Measurements from ENCODE around the gene EPAS1.

Gene EPAS1

GRCh38 chr2:46413631-46414030, 116.4 kb downstream of the EPAS1 start:
- no peak for DNase-seq

GRCh38 chr2:46414701-46415100, 117.5 kb downstream of the EPAS1 start:
- DNase-seq: no peak

DNA sequence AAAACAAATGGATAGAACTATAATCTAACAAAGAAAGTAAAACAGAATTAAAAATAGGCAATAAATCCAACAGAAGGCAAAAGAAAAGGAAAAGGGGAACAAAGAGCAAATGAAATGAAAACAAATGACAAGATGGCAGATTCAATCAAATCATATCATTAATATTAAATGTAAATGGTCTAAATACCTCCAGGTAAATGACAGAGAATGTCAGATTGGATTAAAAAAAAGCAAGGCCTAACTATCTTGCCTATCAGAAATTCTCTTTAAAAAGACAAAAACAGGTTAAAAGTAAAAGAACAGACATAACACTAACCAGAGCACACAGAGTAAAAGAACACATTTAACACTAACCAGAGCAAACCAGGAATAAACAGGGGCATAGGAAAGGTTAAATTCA, 119.1 kb downstream of the EPAS1 start:
- no peak for DNase-seq

- no peak for DNase-seq
Measured at GRCh38 chr2:46416739-46417403, 119.7 kb downstream of the EPAS1 start.

DNA sequence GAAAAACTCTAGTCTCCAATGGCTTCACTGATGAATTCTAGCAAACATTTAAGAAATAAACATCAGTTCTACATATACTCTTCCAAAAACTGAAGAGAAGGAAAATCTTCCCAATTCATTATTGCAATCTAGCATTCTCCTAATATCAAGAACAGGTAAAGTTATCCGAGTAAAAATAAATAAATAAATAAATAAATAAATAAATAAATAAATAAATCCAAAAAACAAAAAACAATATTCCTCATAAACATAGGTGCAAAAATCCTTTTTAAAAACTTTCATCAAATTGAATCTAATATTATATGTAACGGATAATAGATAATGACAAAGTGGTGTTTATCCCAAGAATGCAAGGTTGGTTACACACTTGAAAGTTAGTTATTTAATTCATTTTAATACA, 123.7 kb downstream of the EPAS1 start:
- no peak for DNase-seq

DNA sequence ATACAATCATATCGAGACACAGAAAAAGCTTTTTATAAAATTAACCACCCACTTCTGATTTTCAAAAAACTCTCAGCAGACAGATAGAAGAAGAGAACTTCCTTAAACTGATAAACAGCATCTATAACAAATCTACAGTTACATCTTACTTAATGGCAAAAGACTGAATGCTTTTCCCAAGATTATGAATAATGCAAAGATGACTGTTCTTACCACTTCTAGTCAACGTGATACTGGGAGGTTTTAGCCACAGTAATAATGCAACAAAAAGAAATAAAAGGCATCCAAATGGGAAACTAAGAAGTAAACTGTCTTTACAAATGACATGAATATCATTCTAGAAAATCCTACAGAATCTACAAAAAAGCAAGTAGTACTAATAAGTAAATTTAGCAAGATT, 124.2 kb downstream of the EPAS1 start:
- no peak for DNase-seq

DNA sequence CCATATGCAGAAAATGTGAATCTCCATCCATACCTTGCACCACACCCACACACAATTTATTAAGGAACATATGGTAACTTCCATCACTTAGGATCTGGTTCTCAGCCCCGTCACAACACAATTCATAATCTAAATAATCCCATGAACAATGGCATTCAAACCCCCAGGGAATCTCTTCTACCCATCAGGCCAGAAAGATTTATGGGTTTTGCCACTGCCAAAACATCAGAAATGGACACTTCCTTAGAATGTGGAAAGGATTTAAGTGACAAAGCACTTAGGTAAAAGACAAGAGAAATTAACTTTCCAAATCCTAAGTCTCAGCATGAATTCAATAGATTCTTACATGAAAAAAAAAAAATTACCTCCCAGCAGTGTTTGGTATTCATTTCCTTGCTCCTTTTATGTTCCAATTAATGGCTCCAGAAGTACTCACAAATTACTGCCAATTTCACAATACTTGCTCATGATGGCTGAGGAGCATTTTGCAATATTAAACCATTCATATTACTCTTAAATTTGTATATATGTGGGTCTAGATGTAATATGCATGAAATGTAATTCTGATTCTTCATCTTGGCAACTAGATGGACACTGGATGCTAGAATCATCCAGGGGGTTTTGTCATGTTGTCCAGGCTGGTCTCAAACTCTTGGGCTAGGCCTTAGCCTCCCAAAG, 125.6 kb downstream of the EPAS1 start:
- no peak for DNase-seq

- no peak for DNase-seq
Measured at GRCh38 chr2:46424937-46425336, 127.7 kb downstream of the EPAS1 start.

DNA sequence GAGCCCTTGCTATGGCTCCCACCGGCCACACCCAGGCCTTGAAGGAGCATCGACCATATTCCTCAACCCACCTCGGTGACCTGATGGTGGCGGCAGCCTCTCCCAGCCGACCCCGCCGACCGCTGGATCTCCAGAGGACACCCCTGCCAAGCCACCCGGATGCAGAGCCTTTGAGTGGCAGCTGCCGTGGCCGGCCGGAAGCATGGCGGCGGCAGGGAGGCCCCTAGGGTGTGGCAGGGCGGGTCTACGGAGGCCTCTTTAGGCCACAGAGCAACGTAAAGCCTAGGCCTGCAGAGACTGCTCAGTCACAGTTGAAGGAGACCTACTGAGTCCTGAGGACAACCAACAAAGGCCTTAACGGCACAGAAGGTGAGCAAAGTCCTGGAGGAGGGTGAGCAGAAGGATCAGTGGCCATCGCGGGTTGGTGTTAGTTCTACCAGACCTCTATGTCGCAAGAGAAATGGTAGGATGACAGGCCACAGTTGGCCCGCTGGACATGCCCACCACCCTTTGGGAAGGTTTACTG, 131.8 kb downstream of the EPAS1 start:
- no peak for DNase-seq

- DNase-seq: no peak
Measured at GRCh38 chr2:46430413-46430812, 133.2 kb downstream of the EPAS1 start.

GRCh38 chr2:46430992-46431391, 133.8 kb downstream of the EPAS1 start:
- DNase-seq: no peak

GRCh38 chr2:46431481-46432235, 134.5 kb downstream of the EPAS1 start:
- DNase-seq: peak; percentile 17

DNA sequence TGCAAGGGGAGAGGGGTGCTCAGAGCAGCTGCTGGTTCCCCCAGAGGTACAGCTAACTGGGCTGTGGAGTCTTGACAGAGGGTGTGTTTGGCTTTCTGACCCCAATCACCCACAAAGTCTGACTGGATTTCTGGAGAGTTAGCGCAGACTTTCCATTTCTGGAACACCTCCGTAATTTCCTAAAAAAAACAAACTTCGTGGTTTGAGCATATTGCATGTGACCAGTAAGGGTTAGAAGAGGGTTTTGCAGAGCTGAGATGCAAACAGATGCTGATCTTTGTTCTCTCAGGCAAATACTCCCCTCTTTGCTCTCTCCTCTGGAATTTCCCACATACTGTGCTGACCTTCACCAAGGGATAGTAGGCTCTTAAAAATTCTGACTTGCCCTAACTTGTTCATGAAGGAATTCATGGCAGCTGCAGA, 137.7 kb downstream of the EPAS1 start:
- DNase-seq: peak; percentile 21

DNA sequence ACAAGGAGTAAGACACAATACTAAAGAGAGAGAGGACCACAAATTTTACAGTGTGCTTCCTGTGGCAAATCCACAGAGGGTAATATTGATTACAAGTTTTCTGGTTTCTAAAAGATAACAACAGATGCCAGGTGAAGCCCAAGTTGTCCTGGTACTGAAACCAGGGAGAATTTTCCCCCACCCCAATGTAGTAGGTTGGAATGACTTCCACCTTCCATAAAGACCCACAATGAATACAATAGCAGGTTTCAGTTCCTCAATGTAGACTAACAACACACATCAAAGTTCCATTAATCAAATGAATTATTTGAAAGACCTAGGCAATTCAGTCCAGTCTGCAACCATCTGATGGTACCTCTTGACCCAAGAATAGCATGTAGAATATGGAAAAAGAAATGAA, 138.1 kb downstream of the EPAS1 start:
- no peak for DNase-seq

DNA sequence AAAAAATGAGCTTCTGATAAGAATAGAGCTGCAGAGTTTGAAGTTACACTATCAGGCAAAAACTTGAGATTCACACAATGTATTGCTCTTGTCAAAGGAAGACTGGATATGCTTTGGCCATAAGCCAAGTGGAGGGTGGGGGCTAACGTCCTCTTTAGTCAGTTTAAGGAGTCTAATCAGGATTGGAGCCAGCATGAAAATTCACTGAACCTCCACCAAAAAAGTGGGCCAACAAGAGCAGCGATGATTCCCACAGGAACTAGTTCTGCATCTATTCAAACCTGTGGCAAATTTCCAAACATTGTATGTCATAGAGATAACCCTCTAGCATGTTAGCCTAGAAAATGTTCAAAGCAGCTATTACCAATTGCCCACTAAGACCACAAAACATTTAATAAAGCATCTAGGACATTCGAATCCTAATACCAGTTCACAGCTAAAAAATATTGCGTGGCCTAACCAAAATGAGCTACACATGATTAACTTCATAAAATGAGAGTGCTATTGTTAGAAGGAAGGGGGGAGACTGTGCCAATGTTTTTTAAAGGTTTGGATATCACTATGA, 138.7 kb downstream of the EPAS1 start:
- DNase-seq: peak; percentile 5
